Measurements from ENCODE around the gene CX3CL1. TPM values are rescaled to one million over a fixed set of nuclear protein-coding genes. Genes with fewer than 3 reads are reported as not detected.

The CX3CL1 gene
- total and polyA plus RNA-seq, 9 of the 15 experiments (the other 6 are each of a cell fraction or from before 2014, with no cell fraction given) = 0.09 TPM; not detected in 8

DNA sequence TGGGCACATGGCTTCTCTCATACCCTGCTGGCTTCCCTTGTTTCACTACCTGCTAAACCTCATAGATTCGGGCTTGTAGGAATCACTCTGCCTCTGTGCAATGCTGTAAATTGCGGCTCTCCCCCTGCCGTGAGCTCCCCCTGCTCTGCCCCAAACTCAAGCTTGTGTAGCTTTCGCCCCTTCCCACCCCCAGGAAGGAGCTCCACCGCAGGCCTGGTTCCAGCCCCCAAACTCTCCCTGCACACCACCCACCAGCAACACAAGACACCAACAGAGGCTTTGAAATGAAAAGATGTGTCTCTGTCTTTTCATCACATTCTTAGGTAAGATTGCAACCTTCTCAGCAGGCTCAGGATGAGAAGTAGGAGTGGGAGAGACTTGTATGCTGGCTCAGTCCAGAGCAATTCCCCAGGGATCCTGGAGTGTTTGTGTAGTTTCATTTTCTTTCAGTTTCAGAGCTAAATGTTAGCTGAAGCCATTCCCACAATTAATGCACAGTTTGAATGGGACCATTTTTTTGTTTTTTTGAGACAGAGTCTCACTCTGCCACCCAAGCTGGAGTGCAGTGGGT, 14.2 kb downstream of the CX3CL1 start (continued):
- no peak for TF ChIP-seq PKNOX1 (IDR thresholded peaks at IDR 0.05)

DNA sequence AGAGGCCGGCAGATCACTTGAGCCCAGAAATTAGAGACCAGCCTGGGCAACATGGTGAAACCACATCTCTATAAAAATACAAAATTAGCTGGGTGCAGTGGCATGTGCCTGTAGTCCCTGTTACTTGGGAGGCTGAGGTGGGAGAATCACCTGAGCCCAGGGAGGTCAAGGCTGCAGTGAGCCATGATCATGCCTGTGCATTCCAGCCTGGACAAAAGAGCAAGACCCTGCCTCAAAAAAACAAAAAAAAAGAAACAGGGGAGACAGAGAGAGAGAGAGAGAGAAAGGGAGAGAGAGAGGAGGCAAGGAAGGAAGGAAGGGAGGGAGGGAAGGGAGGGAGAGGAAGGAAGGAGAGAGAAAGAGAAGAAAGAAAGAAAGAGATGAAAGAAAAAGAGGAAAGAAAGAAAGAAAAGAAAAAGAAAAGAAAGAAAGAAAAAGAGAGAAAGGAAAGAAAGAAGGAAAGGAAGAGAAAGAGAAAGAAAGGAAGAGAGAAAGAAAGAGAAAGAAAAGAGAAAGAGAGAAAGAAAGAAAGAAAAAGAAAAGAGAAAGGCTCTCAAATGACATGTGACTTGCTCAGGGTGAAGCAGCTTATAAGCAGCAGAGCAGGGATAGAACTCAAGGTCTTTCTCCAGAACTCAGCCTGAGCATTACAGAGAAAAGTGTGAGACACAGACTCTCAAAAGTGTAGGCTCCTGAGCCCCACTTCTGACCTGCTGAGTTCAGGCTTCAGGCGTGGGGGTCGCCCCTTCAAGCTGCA, 15.5 kb downstream of the CX3CL1 start:
- Histone ChIP-seq H2AFZ (ENCODE audit: low read depth, low read length) (no peak overlapping the region), H3K4me1 (replicated peaks in 1 of 2; ENCODE audit: control insufficient read depth in 2 of 2, insufficient read depth in 2 of 2, low read length in 2 of 2) (no peaks in the 10 kb centered on the region; a peak in 2 of 5 replicates), H3K27me3 (ENCODE audit: control insufficient read depth in 2 of 2, insufficient read depth in 2 of 2, low read length in 2 of 2) (peaks cover 14 to 51% of the 10 kb centered on the region in 2 experiments; a peak in 4 of 5 replicates), H3K9me1 (ENCODE audit: control insufficient read depth, insufficient read depth, low read length) (no peaks in the 10 kb centered on the region), H3K4me3 (no peak overlapping the region), H3K79me2 (ENCODE audit: control insufficient read depth, insufficient read depth, low read length) (no peaks in the 10 kb centered on the region), H3K36me3 (ENCODE audit: control insufficient read depth, insufficient read depth, low read length) (no peaks in the 10 kb centered on the region), H3K27ac (ENCODE audit: extremely low read depth, low read depth, low read length) (no peak overlapping the region), H3K9me3 (replicated peaks; ENCODE audit: control insufficient read depth, insufficient read depth, low read depth, low read length) (no peaks in the 10 kb centered on the region), H3K4me2 (ENCODE audit: insufficient read depth, low read length) (no peak overlapping the region), H4K20me1 (replicated peaks; ENCODE audit: control insufficient read depth, insufficient read depth, low read length) (no peaks in the 10 kb centered on the region), H3K9ac (ENCODE audit: insufficient read depth in 1 of 2, low read depth in 2 of 2, low read length in 2 of 2) (no peak overlapping the region)
- DNase-seq (ENCODE audit: extremely low read depth in 1 of 4, low spot score in 3 of 4) (no peak), FAIRE-seq (peak; percentile 46), ATAC-seq (no peak)
- ChIA-PET POLR2A (no interaction called here), CTCF (ENCODE audit: low intra/inter-chr PET ratio) (interaction anchor here (0.7 kb wide), 1 partner anchor 32 kb away, joined by 3 read pairs; no protein-coding TSS in a partner anchor)
- in situ Hi-C loops (cut with MboI) (no loop called here), intact Hi-C loops (cut with micrococcal nuclease) (no loop called here)
- WGBS (ENCODE audit: insufficient coverage, low coverage, missing lambda C conversion rate) = 0% methylated on average over 3 of the region's 3 CpGs
- no peak for TF ChIP-seq ZNF583 (CRISPR knock-in tag; IDR thresholded peaks at IDR 0.05)
- TF ChIP-seq, protein P1, sequence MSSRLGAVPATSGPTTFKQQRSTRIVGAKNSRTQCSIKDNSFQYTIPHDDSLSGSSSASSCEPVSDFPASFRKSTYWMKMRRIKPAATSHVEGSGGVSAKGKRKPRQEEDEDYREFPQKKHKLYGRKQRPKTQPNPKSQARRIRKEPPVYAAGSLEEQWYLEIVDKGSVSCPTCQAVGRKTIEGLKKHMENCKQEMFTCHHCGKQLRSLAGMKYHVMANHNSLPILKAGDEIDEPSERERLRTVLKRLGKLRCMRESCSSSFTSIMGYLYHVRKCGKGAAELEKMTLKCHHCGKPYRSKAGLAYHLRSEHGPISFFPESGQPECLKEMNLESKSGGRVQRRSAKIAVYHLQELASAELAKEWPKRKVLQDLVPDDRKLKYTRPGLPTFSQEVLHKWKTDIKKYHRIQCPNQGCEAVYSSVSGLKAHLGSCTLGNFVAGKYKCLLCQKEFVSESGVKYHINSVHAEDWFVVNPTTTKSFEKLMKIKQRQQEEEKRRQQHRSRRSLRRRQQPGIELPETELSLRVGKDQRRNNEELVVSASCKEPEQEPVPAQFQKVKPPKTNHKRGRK (tag; IDR thresholded peaks at IDR 0.05) = peak; percentile 92
- BruUV-seq (replicated peaks) = no TSS peak

Data from K562 (cell line).